Superior temporal gyrus (tissue), 1 donor: ENCODE data around the gene KCMF1.

ENCODE experiments used
- DNase-seq: peaks from one replicate; pipeline ENCODE4 v3.0.0-alpha.2; 2016; ENCODE audit errors: extremely low spot score

KCMF1 gene

GRCh38 chr2:84956334-84957297 is 14.3 kb upstream of the KCMF1 start:
- no peak for DNase-seq

- no peak for DNase-seq
These were observed 13.2 kb upstream of the KCMF1 start for GRCh38 chr2:84957771-84958134.

- no peak for DNase-seq
These were observed 12.6 kb upstream of the KCMF1 start for GRCh38 chr2:84958135-84959059.

GRCh38 chr2:84959095-84959565 is 11.8 kb upstream of the KCMF1 start:
- no peak for DNase-seq

- DNase-seq: no peak
These were observed 11.1 kb upstream of the KCMF1 start for GRCh38 chr2:84959566-84960506.

GRCh38 chr2:84962917-84963316 is 8.0 kb upstream of the KCMF1 start:
- no peak for DNase-seq

GRCh38 chr2:84963323-84963691 is 7.7 kb upstream of the KCMF1 start:
- DNase-seq: no peak

- no peak for DNase-seq
These were observed 7.1 kb upstream of the KCMF1 start for GRCh38 chr2:84963692-84964405.

GRCh38 chr2:84964406-84965191 is 6.4 kb upstream of the KCMF1 start:
- DNase-seq: no peak

- DNase-seq: no peak
These were observed 5.8 kb upstream of the KCMF1 start for GRCh38 chr2:84965192-84965516.

GRCh38 chr2:84965827-84966226 is 5.1 kb upstream of the KCMF1 start:
- no peak for DNase-seq

- no peak for DNase-seq
These were observed 4.2 kb upstream of the KCMF1 start for GRCh38 chr2:84966731-84967130.

- peak; percentile 43 for DNase-seq
These were observed 1.3 kb upstream of the KCMF1 start for GRCh38 chr2:84969511-84970209.

- DNase-seq: peak; percentile 43
These were observed 622 bp upstream of the KCMF1 start for GRCh38 chr2:84970210-84970867.

- no peak for DNase-seq
These were observed 697 bp downstream of the KCMF1 start for GRCh38 chr2:84971510-84972206.

- DNase-seq: no peak
These were observed 1.3 kb downstream of the KCMF1 start for GRCh38 chr2:84972207-84972783.

- DNase-seq: no peak
These were observed 2.0 kb downstream of the KCMF1 start for GRCh38 chr2:84972932-84973331.
